Body of pancreas (tissue), 4 donors: ENCODE measurements around the gene CUZD1.
A peak's percentile ranks its signal among the peaks of the same experiment; 100 is the strongest.

ENCODE experiments used
- POLR2A ChIP-seq, 3 donors: fragments of 450-650 bp; IDR thresholded peaks; one replicate each; pipeline ENCODE4 v1.6.1; 2016; ENCODE audit warnings: antibody characterized with exemption in 3 of 3, mild to moderate bottlenecking in 2 of 3
- TF ChIP-seq, protein P1 (sequence below), 7 experiments: fragments of 450-650 bp in 4 of 7; fragments of 200-600 bp in 3 of 7; sonication (generic) in 3 of 7; IDR thresholded peaks; one replicate each; pipeline ENCODE4 v1.5.1; 2016 to 2019; ENCODE audit warnings: antibody characterized with exemption in 7 of 7

DNA sequence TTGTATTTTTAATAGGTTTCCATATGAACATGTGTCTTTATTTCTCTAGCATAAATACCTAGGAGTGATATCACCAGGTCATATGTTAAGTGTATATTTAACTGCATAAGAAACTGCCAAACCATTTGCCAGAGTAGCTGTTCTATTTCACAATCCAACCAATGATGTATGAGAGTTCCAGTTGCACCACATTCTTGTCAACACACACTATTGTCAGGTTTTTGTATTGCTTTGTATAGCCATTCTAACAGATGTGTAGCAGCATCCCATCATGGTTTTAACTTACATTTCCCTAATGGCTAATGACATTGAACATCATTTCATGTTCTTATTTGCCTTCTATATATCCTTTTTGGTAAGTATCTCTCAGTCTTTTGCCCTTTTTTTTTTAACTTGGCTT, 4.1 kb downstream of the CUZD1 start:
- peak in 1 of 3 donors; percentile 12 for TF ChIP-seq POLR2A (IDR thresholded peaks at IDR 0.05)
- TF ChIP-seq, protein P1, sequence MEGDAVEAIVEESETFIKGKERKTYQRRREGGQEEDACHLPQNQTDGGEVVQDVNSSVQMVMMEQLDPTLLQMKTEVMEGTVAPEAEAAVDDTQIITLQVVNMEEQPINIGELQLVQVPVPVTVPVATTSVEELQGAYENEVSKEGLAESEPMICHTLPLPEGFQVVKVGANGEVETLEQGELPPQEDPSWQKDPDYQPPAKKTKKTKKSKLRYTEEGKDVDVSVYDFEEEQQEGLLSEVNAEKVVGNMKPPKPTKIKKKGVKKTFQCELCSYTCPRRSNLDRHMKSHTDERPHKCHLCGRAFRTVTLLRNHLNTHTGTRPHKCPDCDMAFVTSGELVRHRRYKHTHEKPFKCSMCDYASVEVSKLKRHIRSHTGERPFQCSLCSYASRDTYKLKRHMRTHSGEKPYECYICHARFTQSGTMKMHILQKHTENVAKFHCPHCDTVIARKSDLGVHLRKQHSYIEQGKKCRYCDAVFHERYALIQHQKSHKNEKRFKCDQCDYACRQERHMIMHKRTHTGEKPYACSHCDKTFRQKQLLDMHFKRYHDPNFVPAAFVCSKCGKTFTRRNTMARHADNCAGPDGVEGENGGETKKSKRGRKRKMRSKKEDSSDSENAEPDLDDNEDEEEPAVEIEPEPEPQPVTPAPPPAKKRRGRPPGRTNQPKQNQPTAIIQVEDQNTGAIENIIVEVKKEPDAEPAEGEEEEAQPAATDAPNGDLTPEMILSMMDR (IDR thresholded peaks at IDR 0.05) = no peak
